AG09319 (cell line): ENCODE data around the gene MRM2.

Experiments used
- DNase-seq: peaks from one replicate; pipeline ENCODE4 v3.0.0-alpha.2; 2010; ENCODE audit warnings: low read depth; ENCODE audit errors: extremely low read depth
- TF ChIP-seq, protein P1 (sequence below): IDR thresholded peaks from 2 replicates; pipeline ENCODE4 v1.5.1; 2011; ENCODE audit warnings: low read depth, mild to moderate bottlenecking, inconsistent platforms, low read length, moderate library complexity

The MRM2 gene

DNA sequence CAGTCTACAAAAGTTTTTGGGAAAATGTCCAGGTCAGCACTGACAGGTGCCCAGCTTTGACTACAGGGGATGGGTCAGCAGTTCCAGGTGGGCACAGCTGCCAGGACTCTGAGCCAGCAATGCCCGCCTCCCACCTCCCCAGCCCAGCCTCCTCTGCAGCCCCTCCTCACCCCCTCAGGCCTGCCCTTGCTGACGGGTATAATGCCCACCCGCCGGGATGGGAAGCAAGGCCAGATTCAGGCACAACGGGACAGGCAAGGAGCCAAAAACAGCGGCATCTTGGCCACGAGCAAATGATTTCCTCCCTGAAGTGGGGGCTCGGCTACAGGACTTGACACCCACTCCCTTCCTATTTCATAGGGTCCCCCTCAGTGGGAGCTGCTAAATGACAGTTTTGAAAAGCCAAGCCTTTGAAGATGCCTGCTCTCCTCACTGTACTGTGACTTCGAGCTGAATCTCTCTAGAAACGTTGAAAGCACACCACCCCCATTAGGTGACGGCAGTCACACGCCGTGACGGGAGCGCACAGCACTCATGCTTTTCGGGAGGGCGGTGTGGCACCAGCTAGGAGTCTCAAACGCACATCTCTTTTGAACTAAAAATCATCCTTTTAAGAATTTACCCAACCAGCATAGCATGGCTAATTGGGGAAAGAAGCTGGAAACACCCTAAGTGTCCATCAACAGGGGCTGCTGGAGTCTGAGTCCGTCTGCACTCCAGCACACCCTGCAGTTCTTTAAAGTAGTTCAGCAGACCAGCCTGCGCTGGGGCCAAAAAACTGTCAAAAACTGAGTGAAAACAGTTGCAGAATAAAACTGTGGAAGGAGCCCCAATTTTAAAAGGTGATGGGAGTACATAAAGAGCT lies 38.9 kb downstream of the MRM2 start:
- no peak for DNase-seq
- TF ChIP-seq, protein P1, sequence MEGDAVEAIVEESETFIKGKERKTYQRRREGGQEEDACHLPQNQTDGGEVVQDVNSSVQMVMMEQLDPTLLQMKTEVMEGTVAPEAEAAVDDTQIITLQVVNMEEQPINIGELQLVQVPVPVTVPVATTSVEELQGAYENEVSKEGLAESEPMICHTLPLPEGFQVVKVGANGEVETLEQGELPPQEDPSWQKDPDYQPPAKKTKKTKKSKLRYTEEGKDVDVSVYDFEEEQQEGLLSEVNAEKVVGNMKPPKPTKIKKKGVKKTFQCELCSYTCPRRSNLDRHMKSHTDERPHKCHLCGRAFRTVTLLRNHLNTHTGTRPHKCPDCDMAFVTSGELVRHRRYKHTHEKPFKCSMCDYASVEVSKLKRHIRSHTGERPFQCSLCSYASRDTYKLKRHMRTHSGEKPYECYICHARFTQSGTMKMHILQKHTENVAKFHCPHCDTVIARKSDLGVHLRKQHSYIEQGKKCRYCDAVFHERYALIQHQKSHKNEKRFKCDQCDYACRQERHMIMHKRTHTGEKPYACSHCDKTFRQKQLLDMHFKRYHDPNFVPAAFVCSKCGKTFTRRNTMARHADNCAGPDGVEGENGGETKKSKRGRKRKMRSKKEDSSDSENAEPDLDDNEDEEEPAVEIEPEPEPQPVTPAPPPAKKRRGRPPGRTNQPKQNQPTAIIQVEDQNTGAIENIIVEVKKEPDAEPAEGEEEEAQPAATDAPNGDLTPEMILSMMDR: no peak

DNA sequence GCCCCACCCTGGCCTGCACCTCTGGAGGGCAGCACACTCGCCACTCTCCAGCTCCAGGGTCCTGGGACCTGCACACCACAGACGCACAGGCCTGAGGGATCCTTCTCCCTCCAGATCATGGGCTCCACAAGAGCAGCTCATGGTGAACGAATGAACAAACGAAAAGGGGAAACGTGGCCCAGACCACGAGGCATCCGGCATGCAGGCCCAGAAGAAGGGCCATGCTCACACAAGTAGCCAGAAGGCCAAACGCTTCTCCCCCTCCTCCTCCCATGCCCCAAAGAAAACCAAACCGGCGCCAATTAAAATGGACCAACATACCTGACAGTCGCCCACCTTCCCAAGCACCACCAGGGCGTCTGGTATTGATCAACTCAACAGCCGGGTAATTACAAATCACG lies 39.6 kb downstream of the MRM2 start:
- no peak for DNase-seq
- TF ChIP-seq, protein P1: no peak

GRCh38 chr7:2201686-2202360 lies 40.2 kb downstream of the MRM2 start:
- DNase-seq: no peak
- TF ChIP-seq, protein P1: no peak

DNA sequence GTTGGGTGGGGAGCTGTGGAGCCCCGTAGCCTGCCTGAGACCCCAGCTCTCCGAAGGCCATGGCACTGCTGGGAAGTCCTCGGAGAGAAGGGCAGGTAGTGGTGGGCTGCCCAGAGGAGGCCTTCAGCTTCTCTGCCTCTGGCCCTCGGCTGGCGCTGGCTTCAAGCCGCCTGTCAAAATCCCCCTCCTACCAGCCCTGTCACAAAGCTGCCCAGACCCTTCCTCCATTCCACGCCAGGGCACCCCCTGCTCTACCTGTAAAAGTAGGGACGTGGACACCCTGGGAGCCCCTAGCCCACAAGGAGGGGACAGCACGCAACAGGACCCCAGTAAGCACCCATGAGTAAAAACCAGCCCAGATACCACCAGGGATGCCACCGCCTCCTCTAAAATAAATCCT lies 40.9 kb downstream of the MRM2 start:
- DNase-seq: no peak
- TF ChIP-seq, protein P1: no peak

GRCh38 chr7:2200584-2200980 lies 41.4 kb downstream of the MRM2 start:
- DNase-seq: no peak
- TF ChIP-seq, protein P1: no peak

- DNase-seq: no peak
- TF ChIP-seq, protein P1: no peak
Measured at GRCh38 chr7:2199956-2200583, 41.9 kb downstream of the MRM2 start.

- TF ChIP-seq, protein P1: no peak
Measured at GRCh38 chr7:2199528-2199927, 42.5 kb downstream of the MRM2 start.

More at GRCh38 chr7:2199528-2199927, 42.5 kb downstream of the MRM2 start:
- no peak for DNase-seq
